ENCODE measurements around the gene ZBTB20.

The ZBTB20 gene

GRCh38 chr3:114504941-114505628 is 642.0 kb downstream of the ZBTB20 start:
- no peak for DNase-seq

- no peak for DNase-seq
Measured at GRCh38 chr3:114502204-114502603, 644.9 kb downstream of the ZBTB20 start.

- no peak for DNase-seq
Measured at GRCh38 chr3:114499976-114500375, 647.1 kb downstream of the ZBTB20 start.

DNA sequence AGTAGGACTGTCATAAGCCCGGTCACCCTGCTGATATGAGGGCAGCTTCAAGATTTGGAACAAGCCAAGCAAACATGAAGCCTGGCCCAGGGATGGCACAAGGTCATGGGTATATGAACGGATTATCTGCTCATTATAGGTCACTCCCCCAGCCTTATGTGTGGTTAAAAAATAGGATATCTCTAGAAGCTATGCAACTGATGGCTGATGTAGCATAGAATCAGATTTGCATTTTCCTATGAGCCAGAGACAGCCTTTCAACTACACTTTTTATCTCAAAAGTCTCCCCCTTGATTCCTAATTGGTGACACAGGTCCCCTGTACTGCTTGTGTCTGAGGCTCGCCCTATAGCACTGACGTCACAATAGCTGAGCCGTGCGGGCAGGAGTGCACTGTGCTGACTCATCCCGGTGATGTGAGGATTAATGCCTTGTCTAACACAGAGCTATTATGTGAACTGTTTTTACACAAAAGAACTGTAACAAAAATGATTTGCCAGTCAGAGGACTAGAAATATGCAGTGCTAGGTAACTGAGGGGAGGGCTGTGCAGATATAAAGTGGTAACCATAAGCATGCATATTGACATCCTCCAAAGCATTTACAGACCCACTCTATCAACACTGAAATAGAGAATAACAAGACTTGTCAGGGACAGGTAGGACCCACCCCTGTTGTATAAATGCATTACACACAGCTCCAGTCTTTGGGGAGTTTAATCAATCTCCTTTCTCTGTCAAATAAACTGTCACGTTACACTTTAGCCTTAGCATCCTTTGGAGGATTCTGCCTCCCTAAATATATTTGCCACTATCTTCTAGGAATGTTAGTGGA is 648.3 kb downstream of the ZBTB20 start:
- no peak for DNase-seq

- no peak for DNase-seq
Measured at GRCh38 chr3:114496874-114497273, 650.2 kb downstream of the ZBTB20 start.

DNA sequence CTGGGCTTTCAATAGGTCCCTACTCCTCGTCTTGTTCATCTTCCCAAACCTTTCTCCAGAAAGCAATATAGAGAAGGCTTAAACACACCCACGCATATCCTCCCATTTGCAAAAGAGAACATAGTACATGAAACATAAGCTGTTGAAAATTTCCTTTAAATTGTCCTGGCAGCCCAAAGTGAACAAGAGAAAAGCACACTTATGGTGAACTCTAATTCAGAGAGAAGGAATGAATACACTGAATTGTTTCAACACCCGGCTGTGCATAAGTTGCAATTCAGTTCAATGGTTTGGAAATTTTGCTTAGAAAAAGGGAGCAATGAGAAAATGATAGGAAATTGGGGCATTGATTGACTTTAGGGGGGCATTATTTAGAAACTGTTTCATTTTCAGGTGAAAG is 650.6 kb downstream of the ZBTB20 start:
- DNase-seq = no peak

- no peak for DNase-seq
Measured at GRCh38 chr3:114496021-114496434, 651.1 kb downstream of the ZBTB20 start.

DNA sequence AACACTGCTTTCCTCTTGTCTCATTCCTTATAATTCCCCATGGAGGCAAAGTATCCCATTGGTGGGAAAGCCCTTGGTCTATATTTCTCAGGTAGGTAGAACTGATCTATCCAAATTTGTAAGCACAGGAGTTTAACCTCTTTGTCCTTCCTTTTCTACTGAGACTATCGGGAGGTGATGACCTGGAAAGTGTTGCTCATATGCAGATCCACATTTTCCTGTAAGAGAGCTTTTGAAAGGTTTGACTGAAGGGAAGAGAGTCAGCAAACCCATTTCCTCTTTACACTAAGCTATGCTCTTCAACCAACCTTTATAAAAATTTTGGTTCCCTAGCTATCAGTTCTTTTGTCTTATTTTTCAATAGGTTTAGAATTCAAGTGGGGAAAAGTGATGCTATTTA is 652.6 kb downstream of the ZBTB20 start:
- DNase-seq = no peak

GRCh38 chr3:114490829-114491228 is 656.3 kb downstream of the ZBTB20 start:
- no peak for DNase-seq

GRCh38 chr3:114487502-114487901 is 659.6 kb downstream of the ZBTB20 start:
- no peak for DNase-seq

DNA sequence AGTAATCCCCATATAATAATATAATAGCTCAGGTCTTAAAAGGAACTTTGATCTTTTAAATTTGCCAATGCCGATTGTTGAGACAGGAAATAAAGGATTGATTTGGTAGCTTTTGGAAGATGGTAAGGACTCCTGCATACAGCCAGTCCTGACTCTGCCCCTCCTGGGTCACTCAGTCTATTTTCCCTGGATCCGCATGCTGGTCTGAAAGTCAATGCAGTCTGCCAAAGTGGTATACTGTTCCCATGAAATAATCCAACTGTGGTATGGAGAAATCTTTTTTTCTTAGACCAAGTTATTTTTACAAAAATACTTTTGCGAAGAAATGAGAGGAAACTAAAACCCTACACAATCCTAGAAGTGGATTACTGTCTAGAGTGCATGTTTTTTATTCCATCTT is 662.2 kb downstream of the ZBTB20 start:
- DNase-seq = no peak

DNA sequence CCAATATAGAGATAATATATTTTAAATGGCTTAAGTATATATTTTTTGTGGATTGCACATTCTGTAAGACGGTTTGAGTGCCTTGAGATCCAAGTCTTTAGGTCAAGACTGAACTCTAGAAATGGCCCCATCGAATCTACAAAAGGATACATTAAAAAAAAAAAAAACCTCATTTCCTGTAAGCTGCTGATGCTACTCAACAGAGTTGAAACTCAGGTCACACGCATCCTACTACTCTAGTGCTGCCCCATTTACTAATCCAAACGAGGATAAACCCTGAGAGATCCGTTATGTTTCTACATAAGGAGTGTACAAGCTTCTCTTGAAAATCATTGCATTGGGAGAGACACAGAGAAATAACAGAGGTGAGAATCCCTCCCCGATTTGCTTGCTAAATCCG is 666.0 kb downstream of the ZBTB20 start:
- no peak for DNase-seq

DNA sequence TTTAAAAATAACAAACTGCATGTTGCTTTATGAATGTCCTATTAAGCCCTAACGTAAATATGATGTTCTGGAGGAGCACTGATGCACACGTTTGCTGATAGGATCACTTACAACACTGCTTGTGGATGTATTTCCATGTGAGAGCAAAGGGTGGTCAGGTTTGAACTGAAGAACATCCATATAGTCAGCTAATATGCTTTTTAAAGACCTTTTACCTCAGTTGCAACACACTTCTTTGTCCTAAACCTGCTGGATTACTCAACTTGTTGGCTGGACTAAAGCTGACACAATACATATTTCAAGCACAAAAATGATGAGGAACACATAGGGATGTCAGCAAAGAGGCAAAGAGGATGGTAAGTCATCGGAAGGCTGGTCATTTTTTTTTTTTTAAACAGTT is 666.6 kb downstream of the ZBTB20 start:
- DNase-seq = no peak

DNA sequence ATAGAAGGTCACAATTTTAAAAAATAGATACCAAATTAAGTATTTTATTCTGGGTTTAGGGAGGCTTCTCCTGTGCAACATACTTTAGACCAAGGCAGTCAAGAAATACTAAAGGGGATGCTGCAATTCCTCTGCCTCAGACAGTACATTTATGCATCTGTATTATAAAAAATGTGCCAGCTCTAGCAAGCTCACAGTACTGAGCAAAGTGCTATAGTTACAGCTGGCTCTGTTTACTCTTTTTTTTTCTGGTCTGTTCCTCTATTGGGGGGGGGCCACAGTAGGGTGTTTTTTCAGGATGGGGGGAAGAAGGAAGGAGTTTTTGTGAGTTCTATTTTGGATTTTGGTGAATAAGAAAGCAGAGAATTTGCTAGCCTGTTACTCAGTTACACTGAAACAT is 668.3 kb downstream of the ZBTB20 start:
- DNase-seq = no peak

- DNase-seq = no peak
Measured at GRCh38 chr3:114476511-114476910, 670.6 kb downstream of the ZBTB20 start.

- no peak for DNase-seq
Measured at GRCh38 chr3:114471478-114471877, 675.6 kb downstream of the ZBTB20 start.

DNA sequence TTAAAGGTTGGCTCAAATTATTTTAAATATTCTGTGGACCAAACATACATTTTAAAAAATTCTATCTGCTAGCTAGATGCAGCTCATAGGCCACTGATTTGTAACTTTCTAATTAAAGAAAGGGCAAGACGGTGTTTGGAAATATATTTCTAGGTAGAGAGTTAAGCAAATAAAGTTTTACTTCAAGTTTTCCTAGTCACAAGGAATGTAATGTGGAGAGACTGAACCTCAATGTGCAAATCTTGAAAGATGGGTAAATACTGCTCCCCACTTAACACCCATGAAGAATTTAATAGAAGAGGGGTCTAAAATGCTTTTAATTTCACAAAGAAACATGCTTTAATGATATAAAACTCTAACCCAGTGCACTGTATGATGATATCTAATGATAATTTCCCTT is 678.0 kb downstream of the ZBTB20 start:
- no peak for DNase-seq

DNA sequence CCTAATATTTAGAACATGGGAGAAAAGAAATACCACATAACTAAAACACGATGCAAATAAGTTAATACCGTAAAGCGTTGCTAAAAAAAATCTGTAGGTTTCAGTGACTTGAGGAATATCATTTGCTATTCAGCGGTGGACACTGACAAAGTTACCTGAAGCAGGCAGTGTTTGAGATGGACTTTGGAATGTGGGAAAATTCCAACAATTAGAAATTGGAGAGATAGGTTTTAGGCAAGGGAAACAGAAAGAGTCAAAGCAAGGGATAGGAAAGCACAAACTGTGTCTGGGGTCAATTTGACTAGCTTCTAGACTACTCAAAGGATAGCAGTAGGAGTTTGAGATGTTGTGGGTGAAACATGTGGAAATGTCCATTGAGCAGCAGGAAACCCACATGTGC is 680.3 kb downstream of the ZBTB20 start:
- no peak for DNase-seq

DNA sequence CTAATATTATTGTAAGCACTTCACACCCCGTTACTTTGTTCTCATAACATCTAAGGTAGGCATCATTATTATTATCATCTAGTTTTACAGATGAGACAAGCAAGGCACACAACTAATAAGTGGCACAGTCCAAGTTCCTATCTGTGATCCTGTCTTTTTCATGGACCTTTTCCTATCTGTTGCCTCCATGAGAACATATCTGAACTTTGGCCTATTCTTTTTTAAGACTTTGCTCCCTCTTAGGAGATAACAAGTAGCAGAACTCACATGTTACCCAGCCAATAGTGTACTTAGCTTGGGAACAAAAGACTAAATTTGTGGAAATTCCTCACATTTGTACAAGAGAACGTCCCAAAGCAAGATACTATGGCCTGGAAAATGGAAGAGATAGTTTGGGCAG is 680.8 kb downstream of the ZBTB20 start:
- DNase-seq = no peak

DNA sequence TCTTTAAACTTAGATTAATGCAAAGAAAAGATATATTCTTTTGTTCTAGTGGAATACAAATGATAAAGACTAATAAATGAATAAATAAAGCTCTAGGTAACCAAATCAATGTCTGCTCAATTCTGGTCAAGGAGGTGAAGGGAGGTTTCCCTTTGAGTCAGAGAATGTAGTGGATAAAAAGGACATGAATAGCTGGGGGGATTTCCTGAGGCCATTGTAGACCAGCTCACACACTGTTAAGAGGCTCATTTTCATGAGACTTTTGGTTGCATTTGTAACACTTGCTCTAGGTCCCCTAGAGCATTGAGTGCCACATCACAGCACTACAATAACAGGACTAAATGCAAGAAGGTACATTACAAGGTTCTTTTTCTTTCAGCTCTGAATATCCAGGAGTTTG is 682.5 kb downstream of the ZBTB20 start:
- DNase-seq = no peak

DNA sequence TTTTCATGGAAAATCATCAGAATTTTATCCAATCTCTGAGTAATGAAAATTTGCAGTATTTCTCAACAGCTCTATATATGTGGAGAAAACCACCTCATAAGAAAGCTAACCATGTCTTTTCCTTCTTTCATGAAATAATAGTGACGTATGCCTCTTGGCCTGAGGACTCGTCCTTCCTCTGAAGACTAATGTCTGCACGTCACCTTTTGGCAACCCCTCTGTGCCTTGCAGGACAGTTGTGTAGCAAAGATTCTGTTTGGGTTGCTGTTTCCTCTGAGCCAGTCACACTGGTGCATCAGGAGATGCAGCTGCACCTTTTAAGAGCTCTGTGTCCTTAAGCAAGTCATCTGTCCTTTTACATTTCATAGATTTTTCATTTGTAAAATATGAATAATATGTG is 684.3 kb downstream of the ZBTB20 start:
- DNase-seq = no peak

DNA sequence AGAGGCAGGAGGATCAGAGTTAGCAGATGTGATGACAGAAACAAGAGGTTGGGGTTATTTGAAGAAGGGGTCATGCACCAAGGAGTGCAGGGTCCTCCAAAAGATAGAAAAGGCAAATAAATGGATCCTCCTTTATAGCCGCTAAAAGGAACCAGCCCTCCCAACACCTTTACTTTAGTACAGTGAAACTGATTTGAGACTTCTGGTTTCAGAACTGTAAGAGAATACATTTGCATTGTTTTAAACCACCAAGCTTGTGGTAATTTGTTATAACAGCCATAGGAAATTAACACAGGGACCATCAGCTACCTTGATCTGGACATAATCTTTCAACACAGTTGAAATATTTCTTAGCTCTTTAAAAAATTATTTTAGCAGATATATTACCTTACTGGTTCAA is 686.6 kb downstream of the ZBTB20 start:
- no peak for DNase-seq

- no peak for DNase-seq
Measured at GRCh38 chr3:114456742-114457141, 690.3 kb downstream of the ZBTB20 start.

DNA sequence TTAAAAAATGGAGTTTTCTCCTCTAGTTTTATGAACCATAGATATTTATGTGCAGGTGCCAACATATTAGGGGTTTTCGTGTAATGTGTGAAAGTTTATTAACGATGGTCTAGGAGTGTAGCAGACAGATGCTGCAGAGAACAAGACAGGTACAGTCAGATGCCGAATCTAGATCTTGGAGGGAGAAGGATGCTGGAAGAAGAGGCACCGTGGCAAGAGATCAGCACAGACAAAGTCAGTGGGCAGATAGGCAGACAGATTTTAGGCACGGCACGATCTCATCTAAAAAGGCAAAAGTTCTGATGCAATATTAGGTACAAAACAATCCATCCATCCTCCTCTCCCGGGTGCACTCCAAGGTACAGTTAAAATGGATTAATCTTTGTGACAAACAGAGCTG is 691.7 kb downstream of the ZBTB20 start:
- no peak for DNase-seq

Data from activated T-cell treated with anti-CD3 and anti-CD28 coated beads for 4 hours (primary cell).